ENCODE results near the gene AGBL5. TPM values are rescaled to one million over a fixed set of nuclear protein-coding genes. Genes with fewer than 3 reads are reported as not detected.
A peak's percentile ranks its signal among the peaks of the same experiment; 100 is the strongest.
"Not testable (repeated sequence)": the region's sequence is repeated elsewhere in the genome, so short reads cannot be mapped to it uniquely, and the experiment has no call there.

Gene AGBL5
- total RNA-seq, 1 experiment from 2014 or later = 32.3 TPM

GRCh38 chr2:27091746-27092695, 40.6 kb downstream of the AGBL5 start:
- DNase-seq (ENCODE audit: low read depth) = no peak

GRCh38 chr2:27092696-27093429, 41.4 kb downstream of the AGBL5 start:
- no peak for DNase-seq (ENCODE audit: low read depth)

GRCh38 chr2:27093430-27094352, 42.2 kb downstream of the AGBL5 start:
- no peak for DNase-seq (ENCODE audit: low read depth)

- DNase-seq (ENCODE audit: low read depth) = no peak
These were observed 43.0 kb downstream of the AGBL5 start for GRCh38 chr2:27094353-27094984.

DNA sequence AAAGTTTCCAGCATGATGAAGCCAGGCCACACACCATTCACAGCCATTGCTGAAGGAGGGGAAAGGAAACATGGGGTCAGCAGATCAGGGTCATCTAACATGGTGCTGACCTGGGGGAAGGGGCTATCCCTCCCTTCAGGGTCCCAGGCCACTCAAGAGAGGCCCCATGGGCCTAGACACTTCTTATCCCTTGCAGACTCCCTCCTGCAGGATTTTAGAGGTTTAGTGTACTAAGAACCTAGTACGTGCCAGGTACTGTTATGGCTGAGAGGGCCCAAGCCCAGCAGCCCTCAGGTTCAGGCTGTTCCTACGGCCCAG, 43.9 kb downstream of the AGBL5 start:
- DNase-seq (ENCODE audit: low read depth) = no peak

DNA sequence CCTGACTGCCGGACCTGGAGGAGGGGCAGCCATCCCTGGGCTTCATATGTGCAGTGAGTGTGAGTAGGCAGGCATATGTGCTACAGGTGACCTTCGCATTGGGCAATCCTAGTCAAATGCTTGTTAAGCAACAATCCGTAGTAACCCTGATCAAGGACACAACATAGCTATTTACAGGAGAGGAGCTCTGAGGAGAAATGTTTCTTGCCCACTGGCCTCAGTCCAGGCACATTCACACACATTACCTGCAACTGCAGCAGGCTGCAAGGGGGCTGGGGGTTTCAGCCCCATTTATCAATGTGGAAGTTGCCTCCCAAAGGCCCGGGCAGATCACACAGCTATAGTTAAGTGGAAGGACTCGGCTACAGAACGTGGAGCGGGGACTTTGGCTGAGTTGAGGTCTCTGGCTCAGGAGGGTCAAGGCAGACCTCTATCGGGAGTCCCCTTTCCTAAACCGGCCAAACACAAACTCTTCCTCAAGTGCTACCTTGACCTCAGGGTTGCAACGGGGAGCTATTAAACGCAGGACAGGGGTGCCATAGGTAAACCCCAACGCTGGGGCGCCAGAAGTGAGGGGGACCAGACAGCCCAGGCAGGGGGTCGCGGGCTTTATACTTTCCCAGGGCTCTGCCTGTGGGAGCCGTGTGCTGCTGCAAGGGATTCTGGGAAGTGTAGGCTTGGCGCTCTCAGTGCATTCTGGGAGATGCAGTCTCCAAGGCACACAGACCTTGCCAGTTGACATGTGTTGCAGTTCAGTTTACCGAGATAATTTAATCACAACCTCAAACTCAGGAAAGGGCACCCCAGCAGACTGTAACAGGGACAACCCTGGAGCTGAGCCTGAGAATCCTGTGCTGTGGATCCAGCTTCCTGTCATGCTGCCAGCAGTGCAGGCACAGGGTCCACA, 44.5 kb downstream of the AGBL5 start:
- peak; percentile 66 for DNase-seq (ENCODE audit: low read depth)

DNA sequence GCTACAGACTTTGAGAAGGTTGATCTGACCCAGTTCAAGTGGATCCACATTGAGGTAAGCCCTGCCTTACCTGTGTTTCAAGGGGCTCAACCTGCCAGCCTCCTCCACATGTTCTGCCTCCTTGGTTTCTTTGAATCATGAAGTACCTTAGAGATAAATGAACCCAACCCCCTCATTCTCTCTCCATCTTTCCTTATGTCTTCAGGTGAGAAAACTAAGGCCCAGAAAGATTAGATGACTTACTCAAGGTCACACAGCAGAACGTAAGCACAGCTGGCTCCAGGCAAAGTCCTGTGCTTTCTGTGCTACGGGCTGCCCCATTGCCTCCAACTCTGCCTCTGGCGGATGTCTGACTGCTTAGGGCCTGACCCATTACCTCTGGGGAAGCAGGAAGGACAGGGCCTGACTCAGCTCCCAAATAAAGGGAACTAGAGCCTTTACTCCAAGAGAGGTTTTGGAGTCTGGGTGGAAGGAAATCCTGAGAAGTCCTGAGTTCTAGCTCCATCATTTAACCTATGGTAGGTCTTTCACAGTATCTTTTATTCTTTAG, 45.4 kb downstream of the AGBL5 start:
- no peak for DNase-seq (ENCODE audit: low read depth)

GRCh38 chr2:27097341-27097740, 45.9 kb downstream of the AGBL5 start:
- DNase-seq (ENCODE audit: low read depth) = no peak

- DNase-seq (ENCODE audit: low read depth) = no peak
These were observed 48.0 kb downstream of the AGBL5 start for GRCh38 chr2:27099334-27099955.

GRCh38 chr2:27100036-27100435, 48.6 kb downstream of the AGBL5 start:
- DNase-seq (ENCODE audit: low read depth) = no peak

GRCh38 chr2:27102329-27102728, 50.9 kb downstream of the AGBL5 start:
- DNase-seq (ENCODE audit: low read depth) = no peak

DNA sequence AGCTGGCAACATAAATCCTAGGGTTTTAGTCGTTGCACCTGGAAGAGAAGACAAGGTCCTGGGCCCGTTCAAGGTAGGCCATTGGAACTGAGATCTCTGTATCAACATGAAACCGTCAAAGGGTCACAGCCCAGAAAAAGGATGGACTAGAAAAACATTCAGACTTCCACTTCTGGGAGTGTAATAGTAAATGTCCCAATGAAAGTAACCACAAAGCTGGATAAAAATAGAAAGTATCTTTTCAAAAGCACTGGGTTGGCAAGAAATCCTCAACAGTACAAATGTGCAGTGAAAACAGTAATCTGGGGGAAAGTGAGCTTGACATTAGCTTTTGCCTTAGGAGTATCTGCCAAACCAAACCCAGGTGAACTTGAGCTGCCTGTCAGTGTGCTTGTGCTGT, 54.5 kb downstream of the AGBL5 start:
- no peak for DNase-seq (ENCODE audit: low read depth)

DNA sequence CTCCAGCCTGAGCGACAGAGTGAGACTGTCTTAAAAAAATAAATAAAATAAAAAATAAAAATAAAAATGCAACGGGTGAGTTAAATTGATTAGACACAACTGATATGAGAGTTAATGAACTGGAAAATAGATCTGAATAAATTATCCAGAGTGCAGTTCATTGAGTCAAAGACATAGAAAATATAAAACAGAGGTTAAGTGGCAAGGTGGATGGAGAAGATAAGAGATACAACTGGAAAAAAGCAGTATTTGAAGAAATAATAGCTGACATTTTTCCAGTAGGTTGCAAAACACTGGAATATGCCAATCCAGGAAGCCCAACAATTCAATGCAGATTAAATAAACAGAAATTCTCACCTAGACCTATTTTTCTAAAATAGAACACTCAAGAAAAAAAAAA, 56.8 kb downstream of the AGBL5 start:
- no peak for DNase-seq (ENCODE audit: low read depth)

DNA sequence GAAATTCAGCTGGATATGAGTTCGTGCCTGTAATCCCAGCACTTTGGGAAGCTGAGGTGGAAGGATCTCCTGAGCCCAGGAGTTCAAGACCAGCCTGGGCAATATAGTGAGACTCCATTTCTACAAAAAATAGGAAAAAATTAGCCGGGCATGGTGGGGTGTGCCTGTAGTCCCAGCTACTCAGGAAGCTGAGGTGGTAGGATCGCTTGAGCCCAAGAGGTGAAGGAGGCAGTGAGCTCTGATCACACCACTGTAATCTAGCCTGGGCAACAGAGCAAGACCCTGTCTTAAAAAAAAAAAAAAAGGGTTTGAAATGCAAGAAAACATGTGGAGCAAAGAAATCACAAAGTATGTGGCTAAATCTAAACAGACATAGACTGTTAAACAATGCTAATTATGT, 57.6 kb downstream of the AGBL5 start:
- no peak for DNase-seq (ENCODE audit: low read depth)

DNA sequence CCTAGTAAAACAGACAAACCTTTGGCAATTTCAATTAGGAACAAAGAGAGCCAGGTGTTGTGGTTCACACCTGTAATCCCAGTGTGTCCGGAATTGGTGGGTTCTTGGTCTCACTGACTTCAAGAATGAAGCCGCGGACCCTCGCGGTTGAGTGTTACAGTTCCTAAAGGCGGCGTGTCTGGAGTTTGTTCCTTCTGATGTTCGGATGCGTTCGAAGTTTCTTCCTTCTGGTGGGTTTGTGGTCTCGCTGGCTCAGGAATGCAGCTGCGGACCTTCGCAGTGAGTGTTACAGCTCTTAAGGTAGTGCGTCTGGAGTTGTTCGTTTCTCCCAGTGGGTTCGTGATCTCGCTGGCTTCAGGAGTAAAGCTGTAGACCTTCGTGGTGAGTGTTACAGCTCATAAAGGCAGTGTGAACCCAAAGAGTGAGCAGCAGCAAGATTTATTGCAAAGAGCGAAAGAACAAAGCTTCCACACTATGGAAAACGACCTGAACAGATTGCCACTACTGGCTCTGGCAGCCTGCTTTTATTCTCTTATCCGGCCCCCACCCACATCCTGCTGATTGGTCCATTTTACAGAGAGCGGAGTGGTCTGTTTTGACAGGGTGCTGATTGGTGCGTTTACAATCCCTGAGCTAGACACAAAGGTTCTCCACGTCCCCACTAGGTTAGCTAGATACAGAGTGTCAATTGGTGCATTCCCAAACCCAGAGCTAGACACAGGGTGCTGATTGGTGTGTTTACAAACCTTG, 59.3 kb downstream of the AGBL5 start:
- not testable (repeated sequence) for DNase-seq (ENCODE audit: low read depth)

GRCh38 chr2:27111392-27112078, 60.1 kb downstream of the AGBL5 start:
- DNase-seq (ENCODE audit: low read depth) = not testable (repeated sequence)

GRCh38 chr2:27115519-27115918, 64.1 kb downstream of the AGBL5 start:
- DNase-seq (ENCODE audit: low read depth) = no peak

GRCh38 chr2:27117995-27118524, 66.6 kb downstream of the AGBL5 start:
- no peak for DNase-seq (ENCODE audit: low read depth)

Data from RPMI7951 (cell line).